DOHH2 (cell line): ENCODE data around the gene TRPM5.

ENCODE experiments used
- EZH2phosphoT487 ChIP-seq: fragments of 200-600 bp; sonication (generic); IDR thresholded peaks from 2 replicates; pipeline ENCODE4 v1.6.1; 2017; ENCODE audit warnings: borderline replicate concordance, mild to moderate bottlenecking, antibody characterized with exemption, low read length, moderate library complexity, mixed read lengths
- TF ChIP-seq, protein P1 (sequence below): fragments of 200-600 bp; sonication (generic); IDR thresholded peaks from one replicate; pipeline ENCODE4 v1.5.1; 2014; ENCODE audit warnings: antibody characterized with exemption, mild to moderate bottlenecking, low read depth, low read length; ENCODE audit not compliant: poor library complexity, severe bottlenecking

DNA sequence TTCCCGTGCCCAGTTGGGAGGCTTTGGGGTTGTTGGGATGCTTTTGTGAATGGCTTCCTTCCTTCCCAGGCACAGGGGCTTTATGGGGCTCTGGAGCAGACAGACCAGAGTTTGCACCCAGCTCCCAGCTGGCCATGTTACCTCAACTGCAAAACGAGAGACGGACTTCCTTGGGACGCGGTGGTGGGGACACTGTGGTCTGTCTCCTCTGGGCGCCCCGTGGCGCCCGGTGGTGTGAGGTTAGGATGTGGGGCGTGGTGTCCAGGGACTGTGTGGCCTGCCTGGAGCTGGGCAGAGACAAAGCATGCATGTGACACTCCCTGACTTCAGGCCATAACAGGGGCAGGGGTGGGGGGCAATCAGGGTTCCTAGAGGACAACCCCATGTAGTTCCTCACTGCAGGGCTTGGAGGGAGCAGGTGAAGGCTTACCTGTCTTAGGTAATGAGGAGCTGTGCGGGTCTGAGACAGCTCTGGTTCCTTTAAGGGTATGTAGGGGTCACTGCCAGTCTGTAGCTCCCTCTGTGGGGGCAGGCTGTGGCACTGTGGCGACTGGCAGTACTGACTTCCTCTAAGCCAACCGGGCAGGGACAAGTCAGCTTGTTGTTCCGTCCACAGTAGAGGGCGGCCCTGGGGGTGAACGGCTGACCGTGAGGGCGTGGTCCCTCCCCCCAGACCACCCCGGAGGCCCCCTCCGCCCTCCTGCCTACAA, 14.9 kb upstream of the TRPM5 start:
- TF ChIP-seq, protein P1, sequence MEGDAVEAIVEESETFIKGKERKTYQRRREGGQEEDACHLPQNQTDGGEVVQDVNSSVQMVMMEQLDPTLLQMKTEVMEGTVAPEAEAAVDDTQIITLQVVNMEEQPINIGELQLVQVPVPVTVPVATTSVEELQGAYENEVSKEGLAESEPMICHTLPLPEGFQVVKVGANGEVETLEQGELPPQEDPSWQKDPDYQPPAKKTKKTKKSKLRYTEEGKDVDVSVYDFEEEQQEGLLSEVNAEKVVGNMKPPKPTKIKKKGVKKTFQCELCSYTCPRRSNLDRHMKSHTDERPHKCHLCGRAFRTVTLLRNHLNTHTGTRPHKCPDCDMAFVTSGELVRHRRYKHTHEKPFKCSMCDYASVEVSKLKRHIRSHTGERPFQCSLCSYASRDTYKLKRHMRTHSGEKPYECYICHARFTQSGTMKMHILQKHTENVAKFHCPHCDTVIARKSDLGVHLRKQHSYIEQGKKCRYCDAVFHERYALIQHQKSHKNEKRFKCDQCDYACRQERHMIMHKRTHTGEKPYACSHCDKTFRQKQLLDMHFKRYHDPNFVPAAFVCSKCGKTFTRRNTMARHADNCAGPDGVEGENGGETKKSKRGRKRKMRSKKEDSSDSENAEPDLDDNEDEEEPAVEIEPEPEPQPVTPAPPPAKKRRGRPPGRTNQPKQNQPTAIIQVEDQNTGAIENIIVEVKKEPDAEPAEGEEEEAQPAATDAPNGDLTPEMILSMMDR, result no peak
- TF ChIP-seq EZH2phosphoT487, result no peak
